ENCODE data around the gene ALCAM.

The ALCAM gene
- total RNA-seq, result 17.4 to 25.9 reads per million in 2 donors

GRCh38 chr3:105366326-105367062 is at the start of gene ALCAM:
TSS of gene ALCAM (plus strand) at chr3:105366909.
- DNase-seq, result peak; percentile 63 to 84 (median 72)

DNA sequence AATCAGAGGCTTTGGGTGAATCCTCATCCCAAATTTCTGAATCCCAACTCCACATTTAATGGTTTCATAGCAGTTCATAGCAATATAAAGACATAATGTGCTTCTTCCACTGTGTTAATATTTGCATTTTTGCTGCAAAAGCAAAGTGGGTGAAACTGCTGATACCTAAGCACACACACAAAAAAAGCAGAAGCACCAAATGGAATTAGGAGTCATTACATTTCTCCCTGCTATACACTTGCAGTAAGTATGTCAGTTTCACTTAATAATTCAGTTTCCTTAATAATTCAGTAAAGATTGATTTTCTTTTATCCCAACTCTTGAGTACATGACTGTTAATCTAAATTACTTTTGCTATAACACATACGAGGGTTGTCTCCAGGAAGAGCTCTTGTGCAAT is 48.9 kb upstream of the ALCAM start:
- no peak for DNase-seq

DNA sequence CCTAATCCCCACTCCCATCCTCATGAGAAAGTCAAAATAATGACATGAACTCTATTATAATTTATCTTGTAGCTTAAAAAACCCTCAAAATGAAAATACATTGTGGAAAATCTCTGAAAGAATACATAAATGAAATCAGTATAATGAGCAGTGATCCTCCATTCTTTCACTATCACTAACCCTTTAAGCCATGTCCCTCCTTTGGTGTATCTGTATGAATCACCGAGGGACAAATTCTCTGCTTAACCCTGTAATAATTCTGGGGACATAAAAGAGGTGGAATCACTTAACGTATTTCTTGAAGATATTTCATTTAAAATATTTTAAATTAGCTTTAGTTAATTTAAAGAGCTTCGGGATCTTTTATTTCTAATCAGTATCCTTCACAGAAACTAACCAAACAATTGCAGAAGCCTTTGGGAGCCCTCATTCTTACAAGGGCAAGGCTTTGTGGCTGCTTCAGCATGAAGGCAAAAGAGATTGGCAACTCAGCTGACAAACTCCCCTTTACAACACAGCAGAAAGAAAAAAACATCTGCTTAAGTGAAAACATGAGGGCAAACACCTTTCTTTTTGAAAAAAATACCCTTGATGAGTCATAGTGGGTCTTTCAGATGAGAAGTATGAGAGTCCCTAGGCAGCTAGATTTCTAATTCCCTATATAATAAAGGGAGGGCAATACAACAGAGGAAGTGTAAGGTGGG is 44.0 kb upstream of the ALCAM start:
- peak in 1 of 5 experiments; percentile 9 for DNase-seq

GRCh38 chr3:105323274-105323599 is 43.5 kb upstream of the ALCAM start:
- no peak for DNase-seq

DNA sequence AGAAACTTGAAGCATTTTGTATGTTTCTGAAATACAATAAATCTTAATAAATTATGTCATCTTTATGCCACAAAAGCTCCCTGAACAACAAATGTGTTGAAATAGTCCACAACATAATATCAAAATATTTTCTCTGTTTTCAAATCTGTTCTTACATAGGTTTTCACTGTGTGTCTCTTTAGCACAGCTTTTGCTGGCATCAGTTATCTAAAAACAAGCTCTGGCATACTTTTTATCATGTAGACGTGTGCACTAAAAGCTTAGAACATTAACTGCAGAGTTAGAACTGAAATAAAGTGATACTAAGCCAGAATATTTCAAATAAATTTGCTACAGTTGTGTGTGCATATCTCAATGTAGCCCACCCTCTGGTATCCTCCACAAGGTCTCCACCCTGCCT is 41.8 kb upstream of the ALCAM start:
- DNase-seq, result no peak

DNA sequence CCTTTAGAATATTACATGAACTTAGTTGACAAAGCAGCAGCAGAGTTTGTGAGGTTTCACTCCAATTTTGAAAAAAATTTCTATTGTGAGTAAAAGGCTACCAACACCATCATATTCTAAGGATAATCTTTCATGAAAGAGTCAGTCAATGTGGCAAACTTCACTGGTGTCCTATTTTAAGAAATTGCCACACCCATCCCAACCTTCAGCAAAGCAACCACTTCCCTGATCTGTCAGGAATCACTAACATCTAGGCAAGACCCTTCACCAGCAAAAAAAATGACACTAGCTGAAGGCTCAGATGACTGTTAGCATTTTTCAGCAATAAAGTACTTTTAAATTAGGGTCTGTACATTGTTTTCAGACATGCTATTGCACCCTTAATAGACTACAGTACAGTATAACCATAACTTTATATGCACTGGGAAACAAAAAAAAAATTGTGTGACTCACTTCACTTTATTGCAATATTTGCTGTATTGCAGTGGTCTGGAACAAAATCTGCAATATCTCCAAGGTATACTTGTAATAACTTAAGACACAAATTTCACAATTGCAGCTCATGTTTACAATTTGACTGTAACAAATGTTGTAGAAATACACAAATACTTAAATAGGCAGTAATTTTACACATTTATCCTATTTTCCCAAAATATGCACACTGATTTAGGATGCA is 38.9 kb upstream of the ALCAM start:
- DNase-seq, result no peak

GRCh38 chr3:105328338-105328730 is 38.4 kb upstream of the ALCAM start:
- DNase-seq, result no peak

- no peak for DNase-seq
These were observed 33.7 kb upstream of the ALCAM start for GRCh38 chr3:105332961-105333360.

- peak in 1 of 5 experiments; percentile 40 for DNase-seq
These were observed 32.4 kb upstream of the ALCAM start for GRCh38 chr3:105334138-105334882.

DNA sequence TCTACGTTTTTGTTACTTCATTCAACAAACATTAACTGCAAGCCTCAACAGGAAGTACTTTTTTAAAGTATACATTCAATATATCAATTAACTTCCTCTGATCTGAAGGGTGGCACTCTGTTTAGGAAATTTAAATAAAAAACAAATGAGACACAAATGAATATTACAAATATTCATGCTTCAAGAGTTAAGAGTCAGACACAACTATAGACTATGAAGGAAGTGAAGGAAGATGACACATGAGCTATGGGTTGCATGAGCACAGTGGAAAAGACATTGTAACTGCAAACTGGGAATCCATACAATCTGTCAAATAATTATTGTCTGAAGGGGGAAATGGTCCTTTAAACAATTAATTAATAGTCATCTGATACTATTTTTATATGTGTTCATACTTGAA is 26.8 kb upstream of the ALCAM start:
- DNase-seq, result no peak

DNA sequence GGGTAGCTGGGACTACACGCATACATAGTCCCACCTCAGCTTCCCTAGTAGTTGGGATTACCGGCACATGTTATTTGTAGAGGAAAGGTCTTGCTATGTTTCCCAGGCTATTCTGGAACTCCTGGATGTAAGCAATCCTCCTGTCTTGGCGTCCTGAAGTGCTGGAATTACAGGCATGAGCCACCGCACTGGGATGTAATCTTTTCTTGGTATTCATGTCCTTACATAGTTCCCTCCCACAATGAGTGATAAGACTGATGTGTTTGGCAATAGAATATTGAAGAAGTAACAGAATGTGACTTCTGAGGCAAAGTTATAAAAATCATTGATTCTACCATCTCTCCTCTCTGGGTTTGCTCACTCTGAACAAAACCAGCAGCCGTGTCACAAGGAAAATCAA is 22.7 kb upstream of the ALCAM start:
- DNase-seq, result no peak

DNA sequence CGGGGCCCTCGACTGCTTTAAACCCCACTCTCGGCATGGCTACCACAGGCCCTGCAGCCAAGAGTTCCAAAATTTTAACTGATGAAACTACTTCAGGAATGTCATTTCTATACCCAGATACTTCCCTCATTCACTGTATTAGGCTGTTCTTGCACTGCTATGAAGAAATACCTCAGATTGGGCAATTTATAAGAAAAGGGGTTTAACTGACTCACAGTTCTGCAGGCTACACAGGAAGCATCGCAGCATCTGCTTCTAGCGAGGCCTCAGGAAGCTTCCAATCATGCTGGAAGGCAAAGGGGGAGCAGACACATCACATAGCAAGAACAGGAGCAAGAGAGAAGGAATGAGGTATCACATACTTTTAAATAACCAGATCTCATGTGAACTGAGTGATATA is 21.6 kb upstream of the ALCAM start:
- no peak for DNase-seq

- DNase-seq, result no peak
These were observed 18.9 kb upstream of the ALCAM start for GRCh38 chr3:105347625-105348302.

- DNase-seq, result no peak
These were observed 18.4 kb upstream of the ALCAM start for GRCh38 chr3:105348307-105348706.

DNA sequence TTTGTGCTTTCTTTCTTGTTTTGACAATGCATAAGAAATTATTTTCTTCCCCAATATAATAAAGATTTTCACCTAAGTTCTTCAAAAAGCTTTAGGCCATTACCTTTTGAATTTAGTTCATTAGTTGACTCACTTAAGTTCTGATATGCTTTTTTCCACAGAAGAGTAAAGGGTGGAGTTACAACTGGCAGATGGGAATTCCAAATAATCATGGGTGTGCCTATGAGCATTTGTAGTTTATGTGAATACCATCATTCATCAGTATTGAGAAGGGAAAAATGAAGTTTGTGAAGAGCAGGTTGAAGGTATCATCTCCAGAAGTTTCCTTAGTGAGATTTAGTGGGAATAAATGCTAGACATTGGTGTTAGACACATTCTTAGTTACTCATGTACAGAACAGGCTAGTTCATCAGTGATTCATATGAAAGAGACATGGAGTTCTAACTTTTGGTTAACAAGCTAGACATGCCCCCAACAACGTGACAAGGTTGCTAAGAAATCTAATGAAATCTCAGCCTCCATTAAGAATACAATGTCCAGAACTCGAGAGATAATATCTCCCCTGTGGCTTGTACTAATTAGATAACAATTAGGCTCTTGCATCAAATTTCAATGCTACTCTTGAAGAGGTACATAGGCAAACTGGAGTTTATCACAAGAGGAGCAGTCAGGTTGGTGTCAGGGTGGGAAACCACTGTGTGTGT is 16.9 kb upstream of the ALCAM start:
- DNase-seq, result no peak

GRCh38 chr3:105351821-105352220 is 14.9 kb upstream of the ALCAM start:
- DNase-seq, result no peak

DNA sequence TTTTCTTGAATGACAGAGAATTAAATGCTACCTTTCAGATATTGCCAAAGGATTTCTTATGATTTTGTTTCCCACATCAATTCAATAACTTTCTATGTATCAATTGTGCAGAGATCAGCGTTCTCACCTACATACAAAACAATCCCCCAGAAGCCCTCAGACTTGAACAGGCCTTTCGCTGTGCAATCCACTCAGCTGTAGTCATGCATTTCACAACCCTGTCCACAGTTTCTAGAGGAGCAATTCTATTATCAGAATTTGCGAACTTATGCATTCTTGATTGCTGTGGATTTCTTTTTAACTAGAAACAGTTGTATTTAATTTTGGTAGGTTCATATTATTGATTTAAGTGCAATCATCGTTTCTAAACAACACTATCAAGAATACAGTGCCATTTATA is 13.7 kb upstream of the ALCAM start:
- DNase-seq, result no peak

- no peak for DNase-seq
These were observed 13.1 kb upstream of the ALCAM start for GRCh38 chr3:105353485-105354161.

DNA sequence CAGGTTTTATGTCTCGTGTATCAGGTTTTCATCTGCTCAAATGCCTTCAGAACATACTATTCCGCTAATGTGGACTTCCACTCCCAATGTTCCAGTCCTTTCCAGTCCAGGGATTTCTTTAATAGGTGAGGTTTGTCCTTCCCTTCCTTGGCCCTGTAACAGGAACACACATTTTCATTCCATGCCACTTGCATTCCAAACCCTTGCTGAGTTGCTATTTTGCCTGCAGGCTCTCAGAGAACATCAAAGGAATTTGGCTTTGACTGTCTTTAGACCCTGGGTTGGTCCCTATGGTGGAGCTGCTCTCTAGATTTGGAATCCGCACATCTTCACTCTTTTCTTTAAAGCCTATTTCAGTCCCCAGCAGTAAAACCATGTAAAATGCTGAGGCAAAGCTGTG is 12.3 kb upstream of the ALCAM start:
- DNase-seq, result no peak

- no peak for DNase-seq
These were observed 11.2 kb upstream of the ALCAM start for GRCh38 chr3:105355408-105356061.

DNA sequence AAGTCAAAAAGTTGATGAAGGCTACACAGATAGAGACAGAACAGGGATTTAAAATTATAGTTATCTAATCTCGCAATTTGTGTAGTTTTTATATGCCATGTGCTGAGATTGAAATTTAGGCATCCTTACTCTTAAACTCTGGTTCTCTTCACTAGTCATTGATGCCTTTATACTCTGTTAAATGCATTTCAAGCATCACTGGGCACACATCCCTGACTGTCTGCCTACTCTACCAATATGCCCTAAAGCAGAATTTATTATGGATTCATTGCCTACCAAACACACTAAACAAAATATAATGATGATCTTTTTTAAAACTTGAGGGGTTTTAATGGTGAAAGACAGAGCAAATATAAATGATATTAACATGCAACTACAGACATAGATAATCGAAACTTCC is 10.3 kb upstream of the ALCAM start:
- DNase-seq, result no peak

All from T-helper 2 cell (primary cell).